ENCODE results near the gene CNTNAP2.
"Not testable (repeated sequence)": the region's sequence is repeated elsewhere in the genome, so short reads cannot be mapped to it uniquely, and the experiment has no call there.

Gene CNTNAP2

DNA sequence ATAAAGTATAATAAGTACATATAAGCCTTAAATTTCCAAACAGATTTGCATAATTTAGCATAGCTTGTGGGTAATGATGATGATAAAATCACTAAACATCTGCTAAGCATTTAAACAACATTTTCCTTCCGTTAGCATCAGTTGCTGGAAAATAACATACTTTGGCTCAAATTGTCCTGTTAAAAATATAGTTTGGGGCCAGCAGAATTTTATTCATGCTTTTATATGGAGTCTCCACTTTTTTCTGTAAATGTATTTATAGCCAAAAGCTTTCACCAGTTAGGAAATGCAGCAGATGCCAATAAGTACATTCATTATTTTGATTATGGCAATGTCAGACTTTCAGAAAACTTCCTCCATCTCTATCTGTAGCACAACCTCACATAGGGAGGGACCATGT, 107.2 kb downstream of the CNTNAP2 start:
- Histone ChIP-seq H3K36me3 (ENCODE audit: insufficient read depth, low read depth, low read length) (no peaks in the 10 kb centered on the region), H3K9me3 (ENCODE audit: insufficient read depth, low read depth, low read length) (no peaks in the 10 kb centered on the region), H3K27ac (ENCODE audit: low read length) (no peak overlapping the region), H3K4me1 (ENCODE audit: insufficient read depth, low read length) (peaks cover 9% of the 10 kb centered on the region), H3K27me3 (ENCODE audit: insufficient read depth, low read length) (no peaks in the 10 kb centered on the region), H3K9ac (ENCODE audit: low read depth, low read length) (no peak overlapping the region), H3K4me3 (ENCODE audit: low read length) (no peak overlapping the region)

DNA sequence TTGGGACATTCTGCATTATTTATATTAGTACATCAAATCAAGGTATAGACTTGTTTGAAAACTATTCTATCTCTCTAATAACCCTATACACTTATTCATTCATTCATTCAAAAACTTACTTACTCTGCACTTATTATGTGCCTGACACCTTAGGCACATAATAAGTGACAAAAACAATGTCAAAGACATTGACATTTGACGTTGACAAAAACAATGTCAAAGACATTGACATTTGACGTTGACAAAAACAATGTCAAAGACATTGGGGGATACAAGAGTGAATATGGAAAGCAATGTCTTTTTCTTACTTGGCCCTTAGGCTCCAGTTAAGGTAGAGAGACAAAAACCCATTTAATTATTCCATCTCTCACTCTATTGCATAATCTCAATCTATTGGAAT, 116.0 kb downstream of the CNTNAP2 start:
- H3K27ac ChIP-seq (ENCODE audit: low read length), result no peak overlapping the region
- peaks cover 13% of the 10 kb centered on the region for H3K4me1 ChIP-seq (ENCODE audit: insufficient read depth, low read length)
- H3K4me3 ChIP-seq (ENCODE audit: low read length), result no peak overlapping the region
- H3K9me3 ChIP-seq (ENCODE audit: insufficient read depth, low read depth, low read length), result no peaks in the 10 kb centered on the region
- H3K9ac ChIP-seq (ENCODE audit: low read depth, low read length), result no peak overlapping the region
- no peaks in the 10 kb centered on the region for H3K27me3 ChIP-seq (ENCODE audit: insufficient read depth, low read length)
- H3K36me3 ChIP-seq (ENCODE audit: insufficient read depth, low read depth, low read length), result peaks cover 31% of the 10 kb centered on the region

DNA sequence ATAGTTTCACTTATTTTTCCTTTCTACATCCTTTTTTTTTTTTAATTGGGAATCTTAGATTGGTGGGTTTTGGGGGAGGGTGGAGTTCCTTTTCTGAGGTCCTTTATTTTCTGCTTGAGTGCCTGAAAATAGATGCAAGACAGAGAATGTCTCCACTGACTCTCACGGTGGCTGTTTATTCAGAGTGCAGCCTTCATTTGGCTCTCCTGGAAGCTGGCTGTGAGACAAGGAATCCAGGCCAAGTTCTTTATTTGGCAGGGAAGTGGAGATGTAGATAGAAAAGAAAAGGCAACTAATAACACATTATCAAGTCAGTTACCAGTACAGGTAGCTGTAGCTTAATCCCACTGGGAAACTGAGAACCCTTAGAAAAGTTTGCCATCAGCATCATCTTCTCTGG, 118.6 kb downstream of the CNTNAP2 start:
- Histone ChIP-seq H3K27ac (ENCODE audit: low read length) (no peak overlapping the region), H3K9me3 (ENCODE audit: insufficient read depth, low read depth, low read length) (no peaks in the 10 kb centered on the region), H3K4me3 (ENCODE audit: low read length) (no peak overlapping the region), H3K4me1 (ENCODE audit: insufficient read depth, low read length) (peaks cover 5% of the 10 kb centered on the region; the same call in 1 of the 2 replicates), H3K27me3 (ENCODE audit: insufficient read depth, low read length) (no peaks in the 10 kb centered on the region), H3K36me3 (ENCODE audit: insufficient read depth, low read depth, low read length) (peaks cover 47% of the 10 kb centered on the region), H3K9ac (ENCODE audit: low read depth, low read length) (no peak overlapping the region)

DNA sequence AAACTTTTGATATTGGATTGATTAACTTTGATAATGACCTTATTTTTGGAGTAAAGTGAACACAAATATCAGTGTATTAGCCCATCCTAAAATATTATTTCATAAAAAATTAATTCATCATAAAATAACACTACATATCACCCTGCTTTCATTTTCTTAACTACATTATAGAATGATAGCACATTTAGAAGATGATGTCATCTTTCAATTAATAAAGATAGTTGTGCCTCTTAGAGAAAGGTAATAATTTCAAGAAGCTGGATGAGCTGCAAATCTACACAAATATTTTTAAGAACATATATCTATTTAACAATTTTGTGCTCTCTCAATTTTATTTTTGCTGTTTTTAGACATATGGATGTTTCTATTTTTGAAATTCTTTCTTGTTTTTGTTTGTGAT, 126.1 kb downstream of the CNTNAP2 start:
- Histone ChIP-seq H3K36me3 (ENCODE audit: insufficient read depth, low read depth, low read length) (peaks cover 36% of the 10 kb centered on the region), H3K9me3 (ENCODE audit: insufficient read depth, low read depth, low read length) (no peaks in the 10 kb centered on the region), H3K27me3 (ENCODE audit: insufficient read depth, low read length) (no peaks in the 10 kb centered on the region), H3K27ac (ENCODE audit: low read length) (no peak overlapping the region), H3K9ac (ENCODE audit: low read depth, low read length) (no peak overlapping the region), H3K4me1 (ENCODE audit: insufficient read depth, low read length) (peaks cover 5% of the 10 kb centered on the region; the same call in 1 of the 2 replicates), H3K4me3 (ENCODE audit: low read length) (no peak overlapping the region)

DNA sequence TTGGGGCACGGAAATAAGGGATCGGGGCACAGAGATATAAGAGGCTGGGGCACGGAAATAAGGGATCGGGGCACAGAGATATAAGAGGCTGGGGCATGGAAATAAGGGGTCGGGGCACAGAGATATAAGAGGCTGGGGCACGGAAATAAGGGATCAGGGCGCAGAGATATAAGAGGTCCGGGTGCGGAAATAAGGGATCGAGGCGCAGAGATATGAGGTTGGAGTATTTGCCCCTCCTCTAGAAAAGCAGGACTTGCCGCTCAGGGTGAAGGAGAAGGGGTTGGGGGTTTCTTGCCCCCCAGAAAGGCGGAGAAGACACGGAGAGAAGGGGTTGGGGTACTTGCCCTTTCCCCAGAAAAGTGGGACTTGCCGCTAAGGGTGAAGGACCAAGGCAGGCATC, 131.4 kb downstream of the CNTNAP2 start:
- Histone ChIP-seq H3K4me3 (ENCODE audit: low read length) (peak overlapping the region; percentile 94), H3K9ac (ENCODE audit: low read depth, low read length) (peak overlapping the region; percentile 91), H3K4me1 (ENCODE audit: insufficient read depth, low read length) (peaks cover 22% of the 10 kb centered on the region)
- H3K36me3 ChIP-seq (ENCODE audit: insufficient read depth, low read depth, low read length); H3K9me3 ChIP-seq (ENCODE audit: insufficient read depth, low read depth, low read length); H3K27me3 ChIP-seq (ENCODE audit: insufficient read depth, low read length); H3K27ac ChIP-seq (ENCODE audit: low read length): not testable (repeated sequence)

DNA sequence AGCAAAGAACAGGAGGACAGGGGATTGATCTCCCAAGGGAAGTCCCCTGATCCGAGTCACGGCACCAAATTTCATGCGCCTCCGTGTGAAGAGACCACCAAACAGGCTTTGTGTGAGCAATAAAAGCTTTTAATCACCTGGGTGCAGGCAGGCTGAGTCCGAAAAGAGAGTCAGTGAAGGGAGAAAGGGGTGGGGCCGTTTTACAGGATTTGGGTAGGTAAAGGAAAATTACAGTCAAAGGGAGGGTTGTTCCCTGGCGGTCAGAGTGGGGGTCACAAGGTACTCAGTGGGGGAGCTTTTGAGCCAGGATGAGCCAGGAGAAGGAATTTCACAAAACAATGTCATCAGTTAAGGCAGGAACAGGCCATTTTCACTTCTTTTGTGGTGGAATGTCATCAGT, 132.1 kb downstream of the CNTNAP2 start:
- H3K9me3 ChIP-seq (ENCODE audit: insufficient read depth, low read depth, low read length); H3K27me3 ChIP-seq (ENCODE audit: insufficient read depth, low read length); H3K27ac ChIP-seq (ENCODE audit: low read length); H3K36me3 ChIP-seq (ENCODE audit: insufficient read depth, low read depth, low read length): not testable (repeated sequence)
- peaks cover 22% of the 10 kb centered on the region for H3K4me1 ChIP-seq (ENCODE audit: insufficient read depth, low read length)
- peak overlapping the region; percentile 94 for H3K4me3 ChIP-seq (ENCODE audit: low read length)
- H3K9ac ChIP-seq (ENCODE audit: low read depth, low read length), result peak overlapping the region; percentile 91

DNA sequence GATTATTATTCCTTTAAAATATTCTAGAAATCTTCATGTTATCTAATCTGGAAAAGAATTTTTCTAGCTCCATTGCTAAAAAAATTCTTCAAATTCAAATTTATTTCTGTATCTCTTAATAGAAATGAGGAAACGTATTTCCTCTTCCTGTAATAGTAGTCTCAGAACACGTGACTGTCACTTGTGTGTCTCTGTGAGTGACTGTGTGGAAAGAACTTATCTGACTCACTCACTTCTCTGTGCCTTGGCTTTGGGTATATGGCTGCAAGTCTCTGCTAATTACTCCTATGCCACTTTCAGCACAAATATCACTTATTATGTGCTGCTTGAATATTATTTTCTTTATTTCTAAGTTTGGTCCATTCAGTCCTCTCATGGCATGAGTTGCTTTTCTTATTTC, 132.7 kb downstream of the CNTNAP2 start:
- peak overlapping the region; percentile 19; the same call in 1 of the 2 replicates for H3K9ac ChIP-seq (ENCODE audit: low read depth, low read length)
- peaks cover 22% of the 10 kb centered on the region for H3K4me1 ChIP-seq (ENCODE audit: insufficient read depth, low read length)
- no peak overlapping the region for H3K27ac ChIP-seq (ENCODE audit: low read length)
- 0 out of 2 replicates have a peak, but pooled peaks cover 3% of the 10 kb centered on the region for H3K36me3 ChIP-seq (ENCODE audit: insufficient read depth, low read depth, low read length)
- H3K27me3 ChIP-seq (ENCODE audit: insufficient read depth, low read length), result no peaks in the 10 kb centered on the region
- H3K4me3 ChIP-seq (ENCODE audit: low read length), result peak overlapping the region; percentile 94
- H3K9me3 ChIP-seq (ENCODE audit: insufficient read depth, low read depth, low read length), result no peaks in the 10 kb centered on the region

DNA sequence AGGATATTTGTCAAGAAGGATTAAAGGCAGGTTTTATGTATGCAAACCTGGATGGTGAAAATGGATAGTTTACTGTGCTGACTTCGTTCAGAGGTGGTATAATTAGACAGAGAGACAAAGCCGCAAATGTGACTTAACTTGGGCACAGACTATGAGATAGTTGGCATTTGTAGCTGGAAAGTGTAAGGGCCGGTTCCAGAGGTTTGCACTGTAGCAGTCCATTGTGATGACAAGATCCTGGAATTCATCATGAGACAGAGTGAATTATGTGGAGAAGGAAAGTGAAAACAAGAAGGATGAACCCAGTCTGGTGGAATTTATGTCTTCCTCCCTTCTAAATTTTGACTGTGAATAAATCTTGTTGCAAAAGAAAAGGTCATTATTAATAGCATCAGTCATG, 139.0 kb downstream of the CNTNAP2 start:
- peaks cover 8% of the 10 kb centered on the region; the same call in 1 of the 2 replicates for H3K4me1 ChIP-seq (ENCODE audit: insufficient read depth, low read length)
- H3K36me3 ChIP-seq (ENCODE audit: insufficient read depth, low read depth, low read length), result no peaks in the 10 kb centered on the region
- no peak overlapping the region for H3K4me3 ChIP-seq (ENCODE audit: low read length)
- no peaks in the 10 kb centered on the region for H3K9me3 ChIP-seq (ENCODE audit: insufficient read depth, low read depth, low read length)
- H3K27me3 ChIP-seq (ENCODE audit: insufficient read depth, low read length), result no peaks in the 10 kb centered on the region
- H3K9ac ChIP-seq (ENCODE audit: low read depth, low read length), result no peak overlapping the region
- no peak overlapping the region for H3K27ac ChIP-seq (ENCODE audit: low read length)

DNA sequence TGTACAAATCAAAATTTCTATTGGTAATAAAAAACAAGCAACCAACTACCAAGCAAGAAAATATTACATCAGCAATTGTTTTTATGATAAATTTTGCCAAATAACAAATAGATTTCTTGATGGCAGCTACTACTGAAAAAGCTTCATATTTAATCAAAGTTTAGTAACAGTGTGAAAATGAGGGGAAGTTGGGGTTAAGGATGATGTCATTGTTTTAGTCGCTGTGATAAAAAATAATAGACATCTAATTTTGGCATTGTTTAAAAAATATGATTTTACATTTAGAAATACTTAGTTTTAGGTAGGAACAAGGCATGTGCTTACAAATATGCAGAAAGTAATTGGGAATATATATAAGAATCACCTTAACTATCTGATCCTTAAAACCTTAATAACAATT, 145.9 kb downstream of the CNTNAP2 start:
- Histone ChIP-seq H3K9ac (ENCODE audit: low read depth, low read length) (no peak overlapping the region), H3K4me1 (ENCODE audit: insufficient read depth, low read length) (no peaks in the 10 kb centered on the region), H3K27me3 (ENCODE audit: insufficient read depth, low read length) (no peaks in the 10 kb centered on the region), H3K9me3 (ENCODE audit: insufficient read depth, low read depth, low read length) (no peaks in the 10 kb centered on the region), H3K36me3 (ENCODE audit: insufficient read depth, low read depth, low read length) (no peaks in the 10 kb centered on the region), H3K4me3 (ENCODE audit: low read length) (no peak overlapping the region), H3K27ac (ENCODE audit: low read length) (no peak overlapping the region)

DNA sequence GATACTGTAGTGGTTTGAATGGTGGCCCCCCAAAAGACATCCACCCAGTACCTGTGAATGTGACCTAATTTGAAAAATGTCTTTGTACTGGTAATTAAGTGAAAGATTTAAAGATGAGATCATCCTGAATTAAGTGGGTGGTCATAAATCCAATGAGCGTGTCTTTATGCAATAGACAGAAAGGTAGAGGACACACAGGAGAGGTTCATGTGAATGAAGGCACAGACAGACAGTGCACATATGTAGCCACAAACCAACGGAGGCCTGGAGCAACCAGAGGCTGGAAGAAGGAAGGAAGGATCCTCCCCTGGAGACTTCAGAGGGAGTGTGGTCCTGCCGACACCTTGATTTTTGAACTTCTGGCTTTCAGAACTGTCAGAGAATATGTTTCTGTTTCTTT, 160.3 kb downstream of the CNTNAP2 start:
- no peaks in the 10 kb centered on the region for H3K27me3 ChIP-seq (ENCODE audit: insufficient read depth, low read length)
- H3K36me3 ChIP-seq (ENCODE audit: insufficient read depth, low read depth, low read length), result no peaks in the 10 kb centered on the region
- no peak overlapping the region for H3K4me3 ChIP-seq (ENCODE audit: low read length)
- no peak overlapping the region for H3K27ac ChIP-seq (ENCODE audit: low read length)
- no peak overlapping the region for H3K9ac ChIP-seq (ENCODE audit: low read depth, low read length)
- H3K4me1 ChIP-seq (ENCODE audit: insufficient read depth, low read length), result no peaks in the 10 kb centered on the region
- no peaks in the 10 kb centered on the region for H3K9me3 ChIP-seq (ENCODE audit: insufficient read depth, low read depth, low read length)

DNA sequence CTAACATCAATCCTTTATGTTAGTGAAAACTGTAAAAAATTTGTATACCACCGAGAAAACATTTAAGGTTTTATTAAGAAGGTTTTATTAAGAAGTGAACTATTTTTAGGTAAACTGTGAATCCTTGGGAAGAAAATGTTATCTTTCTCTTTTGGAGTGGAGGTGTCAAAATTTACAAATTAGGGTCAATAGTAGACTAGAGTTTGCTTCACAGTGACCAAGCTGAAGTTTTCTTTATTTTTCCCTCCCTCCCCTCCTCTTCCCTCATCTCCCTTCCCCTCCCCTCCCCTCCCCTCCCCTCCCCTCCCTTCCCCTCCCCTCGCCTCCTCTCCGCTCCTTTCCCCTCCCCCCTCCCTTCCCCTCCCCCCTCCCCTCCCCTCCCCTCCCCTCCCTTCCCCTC, 168.8 kb downstream of the CNTNAP2 start:
- Histone ChIP-seq H3K4me3 (ENCODE audit: low read length) (no peak overlapping the region), H3K9me3 (ENCODE audit: insufficient read depth, low read depth, low read length) (no peaks in the 10 kb centered on the region), H3K36me3 (ENCODE audit: insufficient read depth, low read depth, low read length) (no peaks in the 10 kb centered on the region), H3K9ac (ENCODE audit: low read depth, low read length) (no peak overlapping the region), H3K27ac (ENCODE audit: low read length) (no peak overlapping the region), H3K4me1 (ENCODE audit: insufficient read depth, low read length) (no peaks in the 10 kb centered on the region), H3K27me3 (ENCODE audit: insufficient read depth, low read length) (no peaks in the 10 kb centered on the region)

DNA sequence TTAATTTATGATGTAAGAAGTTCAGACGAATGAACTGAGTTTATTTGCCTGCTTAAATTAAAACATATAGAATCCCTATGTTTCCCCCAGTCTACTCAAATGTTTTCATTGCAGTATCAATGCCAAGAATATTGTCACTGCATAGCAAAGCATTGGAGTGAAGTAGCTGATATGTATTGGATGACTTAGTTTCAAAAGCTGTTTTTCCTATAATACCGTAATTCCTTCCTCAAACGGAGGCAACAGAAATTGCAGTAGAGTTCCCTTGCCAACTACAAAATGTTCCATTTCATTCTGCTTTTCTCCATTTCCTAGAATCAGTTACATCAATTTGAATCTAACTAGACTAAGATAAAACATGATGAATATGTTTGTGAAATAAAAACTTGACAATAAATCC, 174.1 kb downstream of the CNTNAP2 start:
- H3K4me3 ChIP-seq (ENCODE audit: low read length), result no peak overlapping the region
- no peaks in the 10 kb centered on the region for H3K36me3 ChIP-seq (ENCODE audit: insufficient read depth, low read depth, low read length)
- no peaks in the 10 kb centered on the region for H3K4me1 ChIP-seq (ENCODE audit: insufficient read depth, low read length)
- no peak overlapping the region for H3K27ac ChIP-seq (ENCODE audit: low read length)
- no peak overlapping the region for H3K9ac ChIP-seq (ENCODE audit: low read depth, low read length)
- no peaks in the 10 kb centered on the region for H3K9me3 ChIP-seq (ENCODE audit: insufficient read depth, low read depth, low read length)
- H3K27me3 ChIP-seq (ENCODE audit: insufficient read depth, low read length), result no peaks in the 10 kb centered on the region

DNA sequence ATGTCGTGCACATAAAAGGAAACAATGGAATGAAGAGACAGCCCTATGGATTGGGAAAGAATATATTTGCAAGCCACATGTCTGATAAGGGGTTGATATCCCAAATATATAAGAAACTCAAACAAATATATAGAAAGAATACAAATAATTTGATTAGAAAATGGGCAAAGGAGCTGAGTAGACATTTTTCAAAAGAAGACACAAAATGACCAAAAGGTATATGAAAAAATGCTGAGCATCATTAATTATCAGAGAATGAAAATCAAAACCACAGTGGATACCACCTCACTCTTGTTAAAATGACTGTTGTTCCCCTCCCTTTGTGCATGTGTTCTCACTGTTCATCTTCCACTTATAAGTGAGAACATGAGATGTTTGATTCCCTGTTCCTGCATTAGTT, 175.3 kb downstream of the CNTNAP2 start:
- Histone ChIP-seq H3K27me3 (ENCODE audit: insufficient read depth, low read length) (no peaks in the 10 kb centered on the region), H3K27ac (ENCODE audit: low read length) (no peak overlapping the region), H3K36me3 (ENCODE audit: insufficient read depth, low read depth, low read length) (no peaks in the 10 kb centered on the region), H3K9ac (ENCODE audit: low read depth, low read length) (no peak overlapping the region), H3K4me3 (ENCODE audit: low read length) (no peak overlapping the region), H3K4me1 (ENCODE audit: insufficient read depth, low read length) (no peaks in the 10 kb centered on the region), H3K9me3 (ENCODE audit: insufficient read depth, low read depth, low read length) (no peaks in the 10 kb centered on the region)
